B cell (primary cell): ENCODE measurements around the gene ORAI2. TPM values are rescaled to one million over a fixed set of nuclear protein-coding genes. Genes with fewer than 3 reads are reported as not detected.

Source experiments
- ATAC-seq: fragments of 200-7000 bp; cut with Tn5 transposase; one replicate; pipeline ENCODE4 v1.10.0; 2021; ENCODE audit warnings: low read depth, mild to moderate bottlenecking, moderate number of reproducible peaks, moderate library complexity
- CTCF ChIA-PET: fragments of 350-600 bp; sonication (Branson Sonifier 250); formaldehyde crosslinking; loops from one replicate; lab custom pipeline; 2021; ENCODE audit warnings: antibody characterized with exemption, inconsistent platforms; lab: Charles Lee
- POLR2A ChIA-PET: fragments of 350-600 bp; sonication (Branson Sonifier 250); formaldehyde crosslinking; loops from one replicate; lab custom pipeline; 2021; ENCODE audit warnings: antibody characterized with exemption; lab: Charles Lee
- DNase-seq: peaks from one replicate; pipeline ENCODE4 v3.0.0; 2013
- H2AFZ ChIP-seq: 2 replicates; pipeline ENCODE4 v1.6.1; 2012; ENCODE audit warnings: mild to moderate bottlenecking, low read depth, low read length; ENCODE audit not compliant: insufficient read depth, poor library complexity, severe bottlenecking
- H3K27ac ChIP-seq, 2 donors: 1 replicate in 1 of 2; 2 replicates in 1 of 2; pipeline ENCODE4 v1.5.1; 2012 to 2013; ENCODE audit warnings: low read length in 2 of 2, mild to moderate bottlenecking in 2 of 2, moderate library complexity in 1 of 2
- H3K27me3 ChIP-seq, 4 experiments: fragments of 200-600 bp in 1 of 4; sonication (generic) in 1 of 4; replicated peaks in 1 of 4; 1 replicate in 2 of 4; 2 replicates in 2 of 4; pipeline versions ENCODE4 v1.6.1 to v1.7.0; 2013 to 2016; ENCODE audit warnings: low read length in 3 of 4, mild to moderate bottlenecking in 2 of 4, mixed read lengths in 1 of 4, moderate library complexity in 1 of 4; ENCODE audit not compliant: insufficient read depth in 4 of 4, control insufficient read depth in 3 of 4; ENCODE audit errors: control extremely low read depth in 1 of 4
- H3K36me3 ChIP-seq, 2 experiments: replicated peaks in 1 of 2; 1 replicate in 1 of 2; 2 replicates in 1 of 2; pipeline versions ENCODE4 v1.6.1 to v1.7.1; 2013; ENCODE audit warnings: low read length in 1 of 2; ENCODE audit not compliant: insufficient read depth in 2 of 2, control insufficient read depth in 1 of 2; ENCODE audit errors: control extremely low read depth in 1 of 2, extremely low read depth in 1 of 2
- H3K4me1 ChIP-seq, 2 donors: fragments of 200-600 bp in 1 of 2; sonication (generic) in 1 of 2; 1 replicate in 1 of 2; 2 replicates in 1 of 2; pipeline versions ENCODE4 v1.5.1 to v1.6.1; 2013 to 2017; ENCODE audit warnings: low read length in 2 of 2; ENCODE audit not compliant: control insufficient read depth in 2 of 2, insufficient read depth in 2 of 2
- H3K4me2 ChIP-seq: replicated peaks from 2 replicates; pipeline ENCODE3; 2012; ENCODE audit warnings: mild to moderate bottlenecking, low read depth, low read length; ENCODE audit not compliant: poor library complexity, severe bottlenecking
- H3K4me3 ChIP-seq, 5 experiments: fragments of 200-600 bp in 1 of 5; sonication (generic) in 1 of 5; 1 replicate in 3 of 5; 2 replicates in 2 of 5; pipeline versions ENCODE4 v1.5.1 to v1.7.0; 2011 to 2016; ENCODE audit warnings: low read length in 4 of 5, mild to moderate bottlenecking in 4 of 5, low read depth in 2 of 5, control low read depth in 1 of 5, moderate library complexity in 1 of 5; ENCODE audit not compliant: insufficient read depth in 1 of 5; ENCODE audit errors: control extremely low read depth in 1 of 5, extremely low read depth in 1 of 5
- H3K79me2 ChIP-seq: fragments of 200-600 bp; sonication (generic); one replicate; pipeline ENCODE4 v1.6.0; 2016; ENCODE audit warnings: low read length; ENCODE audit not compliant: control insufficient read depth, insufficient read depth
- H3K9ac ChIP-seq: fragments of 200-600 bp; sonication (generic); 2 replicates; pipeline ENCODE4 v1.6.1; 2017; ENCODE audit warnings: mild to moderate bottlenecking, low read length, moderate library complexity
- H3K9me3 ChIP-seq, 3 donors: one replicate each; pipeline versions ENCODE4 v1.6.1 to v1.7.1; 2013; ENCODE audit warnings: low read length in 2 of 3; ENCODE audit not compliant: control insufficient read depth in 2 of 3, insufficient read depth in 1 of 3; ENCODE audit errors: control extremely low read depth in 1 of 3
- H4K20me1 ChIP-seq: 2 replicates; pipeline ENCODE4 v1.6.0; 2012; ENCODE audit warnings: mild to moderate bottlenecking, low read length; ENCODE audit not compliant: insufficient read depth, control insufficient read depth, poor library complexity, severe bottlenecking
- H3K27ac Mint-ChIP-seq: one replicate; pipeline ENCODE4 v1.8.0; 2021; ENCODE audit warnings: mixed read lengths
- H3K27me3 Mint-ChIP-seq: one replicate; pipeline ENCODE4 v1.8.0; 2021; ENCODE audit warnings: mixed read lengths
- H3K4me1 Mint-ChIP-seq: one replicate; pipeline ENCODE4 v1.8.0; 2021; ENCODE audit warnings: mixed read lengths
- H3K4me3 Mint-ChIP-seq: one replicate; pipeline ENCODE4 v1.8.0; 2021; ENCODE audit warnings: mixed read lengths
- H3K9me3 Mint-ChIP-seq: one replicate; pipeline ENCODE4 v1.8.0; 2022; ENCODE audit warnings: mixed read lengths; ENCODE audit not compliant: insufficient read depth
- EZH2 ChIP-seq: IDR thresholded peaks from 2 replicates; pipeline ENCODE4 v1.6.1; 2012; ENCODE audit warnings: borderline replicate concordance, low read depth, mild to moderate bottlenecking, moderate library complexity, low read length; ENCODE audit not compliant: insufficient read depth, poor library complexity, severe bottlenecking
- WGBS: methylation state at CpG from one replicate; pipeline ENCODE4 v1.1.5; 2013; ENCODE audit warnings: missing lambda C conversion rate; ENCODE audit not compliant: insufficient coverage; 5-methylcytosine and 5-hydroxymethylcytosine counted together
- intact Hi-C: fragments of 100-400 bp; cut with micrococcal nuclease; formaldehyde crosslinking; loops from one replicate; pipeline ENCODE4 v1.10.0; 2022
- polyA plus RNA-seq: library from polyadenylated mRNA; depleted of rRNA; stranded (reverse); fragments of >200 nt; gene quantifications from 2 replicates; pipeline ENCODE4 v1.2.3, GENCODE V29; 2012
- total RNA-seq, 2 donors: library from RNA; stranded (reverse); fragments of 120-200 nt in 1 of 2; gene quantifications; 1 replicate in 1 of 2; 2 replicates in 1 of 2; pipeline versions ENCODE4 v1.2.3 to v1.2.4, GENCODE V29; 2013 to 2022
- TF ChIP-seq, protein P1 (sequence below): fragments of 200-600 bp; IDR thresholded peaks from one replicate; pipeline ENCODE4 v1.8.0; 2022; ENCODE audit warnings: antibody characterized with exemption, mild to moderate bottlenecking

Gene ORAI2
- total and polyA plus RNA-seq, 2 donors (not counting 1 experiment from before 2014, with no cell fraction given): 177 to 450 TPM

- no peak overlapping the region for H3K4me3 ChIP-seq
- no peaks in the 10 kb centered on the region for H3K27me3 ChIP-seq
- H3K9ac ChIP-seq: no peak overlapping the region
- no peaks in the 10 kb centered on the region for H4K20me1 ChIP-seq
- DNase-seq (no peak), ATAC-seq (no peak)
- POLR2A ChIA-PET: interaction anchor here (1.4 to 12.7 kb wide), 5 partner anchors 12 to 37 kb away, joined by 4 to 223 read pairs (median 11); partner anchors contain the start of gene ORAI2
- WGBS: no CpG with 5 or more reads among the region's 4 CpGs
- no peak for TF ChIP-seq EZH2
- TF ChIP-seq, protein P1, sequence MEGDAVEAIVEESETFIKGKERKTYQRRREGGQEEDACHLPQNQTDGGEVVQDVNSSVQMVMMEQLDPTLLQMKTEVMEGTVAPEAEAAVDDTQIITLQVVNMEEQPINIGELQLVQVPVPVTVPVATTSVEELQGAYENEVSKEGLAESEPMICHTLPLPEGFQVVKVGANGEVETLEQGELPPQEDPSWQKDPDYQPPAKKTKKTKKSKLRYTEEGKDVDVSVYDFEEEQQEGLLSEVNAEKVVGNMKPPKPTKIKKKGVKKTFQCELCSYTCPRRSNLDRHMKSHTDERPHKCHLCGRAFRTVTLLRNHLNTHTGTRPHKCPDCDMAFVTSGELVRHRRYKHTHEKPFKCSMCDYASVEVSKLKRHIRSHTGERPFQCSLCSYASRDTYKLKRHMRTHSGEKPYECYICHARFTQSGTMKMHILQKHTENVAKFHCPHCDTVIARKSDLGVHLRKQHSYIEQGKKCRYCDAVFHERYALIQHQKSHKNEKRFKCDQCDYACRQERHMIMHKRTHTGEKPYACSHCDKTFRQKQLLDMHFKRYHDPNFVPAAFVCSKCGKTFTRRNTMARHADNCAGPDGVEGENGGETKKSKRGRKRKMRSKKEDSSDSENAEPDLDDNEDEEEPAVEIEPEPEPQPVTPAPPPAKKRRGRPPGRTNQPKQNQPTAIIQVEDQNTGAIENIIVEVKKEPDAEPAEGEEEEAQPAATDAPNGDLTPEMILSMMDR: no peak
- H3K27me3 Mint-ChIP-seq: no peaks in the 10 kb centered on the region
- peaks cover 8% of the 10 kb centered on the region for H3K9me3 Mint-ChIP-seq
- H3K36me3 ChIP-seq: peaks cover 12 to 59% of the 10 kb centered on the region in 2 experiments
- H3K4me1 ChIP-seq: peaks cover 58 to 76% of the 10 kb centered on the region in 2 donors
- intact Hi-C loops: no loop called here
- H3K27ac ChIP-seq: peak overlapping the region in 1 of 2 donors; percentile 100
- CTCF ChIA-PET: interaction anchor here (1.6 to 46.3 kb wide), 4 partner anchors 3 to 134 kb away, joined by 7 to 1182 read pairs (median 595); partner anchors contain the start of genes ORAI2 and PRKRIP1
- no peak overlapping the region for H3K4me2 ChIP-seq
- H3K4me1 Mint-ChIP-seq: peaks cover 74% of the 10 kb centered on the region
- no peak overlapping the region for H3K4me3 Mint-ChIP-seq
- peaks cover 0 to 8% (median 0%) of the 10 kb centered on the region in 3 donors for H3K9me3 ChIP-seq
- H2AFZ ChIP-seq: no peak overlapping the region
- peaks cover 70% of the 10 kb centered on the region for H3K79me2 ChIP-seq
- H3K27ac Mint-ChIP-seq: peak overlapping the region; percentile 59
Observed at GRCh38 chr7:102413611-102414010, 19.8 kb upstream of the ORAI2 start.

DNA sequence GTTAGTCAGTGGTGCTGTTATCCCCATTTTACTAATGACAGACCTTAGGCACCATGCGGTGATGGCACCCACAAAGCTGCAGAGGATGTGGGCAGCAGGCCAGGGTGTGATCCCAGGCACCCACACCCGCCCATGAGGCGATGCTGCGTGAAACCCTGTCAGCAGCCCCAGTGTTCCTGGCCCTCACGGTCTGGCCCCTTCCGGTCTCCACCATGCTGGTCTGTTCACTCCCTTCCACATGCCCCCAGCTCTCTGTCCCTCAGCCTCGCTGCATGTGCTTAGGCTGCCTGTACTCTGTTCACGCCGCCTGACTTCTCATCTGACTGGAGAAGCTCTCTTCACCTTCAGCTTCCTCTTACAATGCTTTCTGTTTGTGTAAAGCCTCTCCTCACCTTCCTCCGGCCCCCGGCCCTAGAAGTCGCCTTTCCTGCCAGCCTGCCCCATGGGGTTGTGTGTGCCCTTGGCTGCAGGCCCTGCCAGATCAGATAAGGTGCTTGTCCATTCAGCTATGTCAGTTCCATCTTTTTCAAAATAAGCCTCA is 17.6 kb upstream of the ORAI2 start:
- WGBS: 2% methylated on average over 12 of the region's 12 CpGs
- peak overlapping the region; percentile 86 for H3K4me3 Mint-ChIP-seq
- ChIA-PET CTCF (interaction anchor here (0.6 to 46.3 kb wide), 5 partner anchors 5 to 128 kb away, joined by 3 to 1182 read pairs (median 6); partner anchors contain the start of gene ORAI2), POLR2A (interaction anchor here (0.5 to 12.7 kb wide), 9 partner anchors 14 to 47 kb away, joined by 3 to 223 read pairs (median 11); partner anchors contain the start of gene ORAI2)
- Histone ChIP-seq H3K9ac (peak overlapping the region; percentile 38), H4K20me1 (no peaks in the 10 kb centered on the region), H3K27me3 (no peaks in the 10 kb centered on the region), H2AFZ (peak overlapping the region; percentile 57), H3K36me3 (peaks cover 2 to 47% of the 10 kb centered on the region in 2 experiments), H3K9me3 (no peaks in the 10 kb centered on the region), H3K4me2 (peak overlapping the region; percentile 63), H3K4me1 (peaks cover 71 to 80% of the 10 kb centered on the region in 2 donors), H3K79me2 (peaks cover 79% of the 10 kb centered on the region), H3K27ac (peak overlapping the region; percentile 70 to 100), H3K4me3 (peak overlapping the region in 3 of 5 experiments; percentile 16 to 43 (median 21))
- intact Hi-C loops: loop anchor here (1.0 kb wide), 1 partner anchor 11 kb away; no protein-coding TSS in a partner anchor
- ATAC-seq (peak; percentile 71), DNase-seq (peak; percentile 77)
- H3K27ac Mint-ChIP-seq: peak overlapping the region; percentile 95
- TF ChIP-seq, protein P1: no peak
- no peaks in the 10 kb centered on the region for H3K27me3 Mint-ChIP-seq
- no peaks in the 10 kb centered on the region for H3K9me3 Mint-ChIP-seq
- peaks cover 77% of the 10 kb centered on the region for H3K4me1 Mint-ChIP-seq
